Measurements from ENCODE around the gene CD276. TPM values are rescaled to one million over a fixed set of nuclear protein-coding genes. Genes with fewer than 3 reads are reported as not detected.

CD276 gene
- total RNA-seq, 2 experiments from 2014 or later: not detected

DNA sequence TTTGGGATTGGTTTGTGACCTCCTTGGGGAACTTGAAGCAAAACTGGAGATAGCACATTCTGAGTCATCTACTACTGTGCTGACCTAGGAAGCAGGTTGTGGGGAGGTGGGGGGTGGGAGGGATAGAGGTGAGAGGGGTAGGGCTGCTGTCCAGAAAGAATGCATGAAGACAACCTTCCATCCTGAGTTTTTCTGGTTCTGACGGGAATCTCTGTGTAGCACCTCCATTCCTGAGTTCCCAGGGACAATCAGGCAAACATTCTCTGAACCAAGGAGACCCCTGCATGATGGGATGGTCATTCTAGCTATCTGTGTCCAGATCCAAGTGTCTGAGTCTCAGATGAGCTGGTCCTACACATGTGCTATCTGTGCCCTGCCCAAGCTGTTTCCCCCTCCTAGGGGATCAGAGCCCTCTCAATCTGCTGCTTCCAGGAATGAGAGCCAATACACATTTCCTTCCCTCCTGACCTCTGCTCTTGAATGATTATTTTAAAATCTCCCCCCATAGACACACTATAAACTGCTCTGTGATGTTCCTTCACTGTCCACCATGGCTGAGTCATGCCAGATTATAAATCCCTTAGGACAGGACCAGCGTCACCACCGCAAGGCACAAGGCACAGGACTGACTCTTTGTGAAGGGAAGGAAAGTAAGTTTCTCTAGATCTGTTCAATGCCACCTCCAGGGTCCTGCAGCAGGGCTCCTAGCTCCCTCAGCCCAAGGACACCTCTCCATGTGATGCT is 2.2 kb upstream of the CD276 start:
- intact Hi-C loops (cut with micrococcal nuclease; ENCODE audit: unreplicated experiment): no loop called here
- no peak for TF ChIP-seq CTCF (conservative IDR thresholded peaks at IDR 0.05; ENCODE audit: low read length)
- TF ChIP-seq EZH2phosphoT487 (IDR thresholded peaks at IDR 0.05; ENCODE audit: borderline replicate concordance, low read depth, low read length): no peak
- Histone ChIP-seq H3K36me3 (ENCODE audit: insufficient read depth, low read length) (no peaks in the 10 kb centered on the region), H3K4me2 (ENCODE audit: low read length) (no peak overlapping the region), H4K20me1 (ENCODE audit: insufficient read depth, low read length) (no peaks in the 10 kb centered on the region), H3K4me3 (ENCODE audit: low read depth, low read length, poor library complexity, severe bottlenecking) (no peak overlapping the region), H3K9me2 (ENCODE audit: insufficient read depth, low read length) (no peaks in the 10 kb centered on the region), H3K9me3 (ENCODE audit: low read length) (no peaks in the 10 kb centered on the region), H3K27ac (ENCODE audit: low read depth, low read length, poor library complexity, severe bottlenecking) (no peak overlapping the region), H3K4me1 (ENCODE audit: insufficient read depth, low read length, poor library complexity, severe bottlenecking) (no peaks in the 10 kb centered on the region), H3K79me2 (ENCODE audit: insufficient read depth, low read depth, low read length) (no peaks in the 10 kb centered on the region), H2AFZ (ENCODE audit: low read length) (no peak overlapping the region)
- ChIA-PET POLR2A (interaction anchor here (0.6 kb wide), 1 partner anchor 39 kb away, joined by 3 read pairs; no protein-coding TSS in a partner anchor), CTCF (ENCODE audit: unreplicated experiment) (no interaction called here)
- no peak for DNase-seq (ENCODE audit: low spot score)
- no TSS peak for BruUV-seq (replicated peaks)

GRCh38 chr15:73682600-73683090 is 1.5 kb upstream of the CD276 start:
- Histone ChIP-seq H3K27ac (ENCODE audit: low read depth, low read length, poor library complexity, severe bottlenecking) (no peak overlapping the region), H3K4me2 (ENCODE audit: low read length) (no peak overlapping the region), H3K9me3 (ENCODE audit: low read length) (no peaks in the 10 kb centered on the region), H3K4me3 (ENCODE audit: low read depth, low read length, poor library complexity, severe bottlenecking) (no peak overlapping the region), H4K20me1 (ENCODE audit: insufficient read depth, low read length) (no peaks in the 10 kb centered on the region), H2AFZ (ENCODE audit: low read length) (no peak overlapping the region), H3K36me3 (ENCODE audit: insufficient read depth, low read length) (no peaks in the 10 kb centered on the region), H3K9me2 (ENCODE audit: insufficient read depth, low read length) (no peaks in the 10 kb centered on the region), H3K79me2 (ENCODE audit: insufficient read depth, low read depth, low read length) (no peaks in the 10 kb centered on the region), H3K4me1 (ENCODE audit: insufficient read depth, low read length, poor library complexity, severe bottlenecking) (no peaks in the 10 kb centered on the region)
- intact Hi-C loops (cut with micrococcal nuclease; ENCODE audit: unreplicated experiment): no loop called here
- no peak for TF ChIP-seq EZH2phosphoT487 (IDR thresholded peaks at IDR 0.05; ENCODE audit: borderline replicate concordance, low read depth, low read length)
- POLR2A ChIA-PET: interaction anchor here (0.6 kb wide), 1 partner anchor 38 kb away, joined by 3 read pairs; no protein-coding TSS in a partner anchor
- no peak for DNase-seq (ENCODE audit: low spot score)
- CTCF ChIA-PET (ENCODE audit: unreplicated experiment): no interaction called here
- BruUV-seq (replicated peaks): no TSS peak

DNA sequence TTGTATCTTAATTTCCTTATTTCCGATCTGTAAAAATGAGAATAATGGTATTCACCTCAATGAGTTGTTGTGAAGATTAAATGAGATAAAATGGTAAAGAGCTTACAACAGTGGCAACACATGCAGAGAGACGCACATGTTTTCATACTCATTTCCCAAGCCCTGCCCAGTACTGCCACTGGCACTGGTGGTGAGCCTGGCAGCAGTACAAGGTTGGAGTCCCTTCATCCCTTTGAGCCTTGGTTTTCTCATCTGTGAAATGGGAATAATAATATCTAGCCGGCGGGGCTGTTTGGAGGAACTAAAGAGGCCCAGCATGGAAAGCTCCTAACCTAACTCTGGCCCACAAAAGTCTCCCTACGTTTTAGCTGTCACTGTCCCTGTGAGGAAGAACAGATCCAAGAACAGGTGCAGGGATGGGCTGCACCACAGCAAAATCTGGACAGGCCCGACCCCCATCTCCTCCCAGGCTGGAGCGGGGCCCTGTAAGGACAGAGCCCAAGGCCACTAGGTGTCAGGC is 866 bp upstream of the CD276 start:
- no peak overlapping the region for H3K4me2 ChIP-seq (ENCODE audit: low read length)
- intact Hi-C loops (cut with micrococcal nuclease; ENCODE audit: unreplicated experiment): no loop called here
- no peaks in the 10 kb centered on the region for H3K4me1 ChIP-seq (ENCODE audit: insufficient read depth, low read length, poor library complexity, severe bottlenecking)
- no peaks in the 10 kb centered on the region for H3K9me3 ChIP-seq (ENCODE audit: low read length)
- TF ChIP-seq CTCF (conservative IDR thresholded peaks at IDR 0.05; ENCODE audit: low read length): no peak
- TF ChIP-seq EZH2phosphoT487 (IDR thresholded peaks at IDR 0.05; ENCODE audit: borderline replicate concordance, low read depth, low read length): no peak
- H3K36me3 ChIP-seq (ENCODE audit: insufficient read depth, low read length): no peaks in the 10 kb centered on the region
- POLR2A ChIA-PET: no interaction called here
- no peak for DNase-seq (ENCODE audit: low spot score)
- H2AFZ ChIP-seq (ENCODE audit: low read length): no peak overlapping the region
- H3K27ac ChIP-seq (ENCODE audit: low read depth, low read length, poor library complexity, severe bottlenecking): no peak overlapping the region
- no peaks in the 10 kb centered on the region for H3K9me2 ChIP-seq (ENCODE audit: insufficient read depth, low read length)
- H3K79me2 ChIP-seq (ENCODE audit: insufficient read depth, low read depth, low read length): no peaks in the 10 kb centered on the region
- no peaks in the 10 kb centered on the region for H4K20me1 ChIP-seq (ENCODE audit: insufficient read depth, low read length)
- no peak overlapping the region for H3K4me3 ChIP-seq (ENCODE audit: low read depth, low read length, poor library complexity, severe bottlenecking)
- CTCF ChIA-PET (ENCODE audit: unreplicated experiment): no interaction called here
- no TSS peak for BruUV-seq (replicated peaks)

All from OCI-LY7 (cell line).